Kidney epithelial cell (primary cell): ENCODE data around the gene TMEM178B. TPM values are rescaled to one million over a fixed set of nuclear protein-coding genes. Genes with fewer than 3 reads are reported as not detected.

Source experiments
- DNase-seq: peaks from one replicate; pipeline ENCODE4 v3.0.0-alpha.2; 2010; ENCODE audit warnings: low read depth
- H3K27me3 ChIP-seq: 2 replicates; pipeline ENCODE4 v1.6.0; 2011; ENCODE audit warnings: low read length; ENCODE audit not compliant: control insufficient read depth, insufficient read depth
- H3K36me3 ChIP-seq: 2 replicates; pipeline ENCODE4 v1.5.1; 2011; ENCODE audit warnings: low read length; ENCODE audit not compliant: control insufficient read depth, insufficient read depth
- H3K4me3 ChIP-seq: 2 replicates; pipeline ENCODE4 v1.5.1; 2011; ENCODE audit warnings: low read depth, mild to moderate bottlenecking, control low read depth, low read length
- CTCF ChIP-seq: IDR thresholded peaks from 2 replicates; pipeline ENCODE4 v1.5.1; 2011; ENCODE audit warnings: mild to moderate bottlenecking, moderate library complexity, low read length, control low read depth, inconsistent platforms; ENCODE audit not compliant: insufficient read depth, poor library complexity, severe bottlenecking
- total RNA-seq: library from RNA; depleted of rRNA; stranded (reverse); fragments of >200 nt; gene quantifications from 2 replicates; pipeline ENCODE4 v1.2.3, GENCODE V29; 2015

TMEM178B gene
- total RNA-seq, 1 donor from 2014 or later: 9.7 TPM

- H3K27me3 ChIP-seq: no peaks in the 10 kb centered on the region
- no peak for TF ChIP-seq CTCF
- no peak for DNase-seq
Observed at GRCh38 chr7:141201145-141201885, 127.5 kb downstream of the TMEM178B start.

DNA sequence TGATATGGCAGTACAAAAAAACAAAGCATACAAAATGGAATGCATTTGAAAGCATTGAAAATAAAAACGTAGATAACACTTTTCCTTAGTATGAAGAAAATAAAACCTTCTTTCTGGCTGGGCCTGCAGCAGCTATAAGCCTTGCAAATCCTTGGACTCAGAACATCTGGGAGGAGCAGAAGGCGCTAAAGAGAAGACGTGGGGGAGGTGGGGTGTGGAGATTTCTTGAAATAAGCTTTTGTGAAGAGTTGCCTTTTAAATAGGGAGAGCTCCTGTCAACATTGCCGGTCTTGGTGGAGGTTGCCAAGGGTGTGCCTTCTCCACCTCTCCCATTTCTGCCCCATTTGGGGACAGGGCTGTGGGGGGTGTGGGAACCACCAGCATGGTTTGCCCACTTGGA lies 128.7 kb downstream of the TMEM178B start:
- Histone ChIP-seq H3K36me3 (no peaks in the 10 kb centered on the region), H3K27me3 (no peaks in the 10 kb centered on the region), H3K4me3 (no peak overlapping the region)
- no peak for TF ChIP-seq CTCF
- DNase-seq: no peak

More at GRCh38 chr7:141201145-141201885, 127.5 kb downstream of the TMEM178B start:
- Histone ChIP-seq H3K36me3 (no peaks in the 10 kb centered on the region), H3K4me3 (no peak overlapping the region)

DNA sequence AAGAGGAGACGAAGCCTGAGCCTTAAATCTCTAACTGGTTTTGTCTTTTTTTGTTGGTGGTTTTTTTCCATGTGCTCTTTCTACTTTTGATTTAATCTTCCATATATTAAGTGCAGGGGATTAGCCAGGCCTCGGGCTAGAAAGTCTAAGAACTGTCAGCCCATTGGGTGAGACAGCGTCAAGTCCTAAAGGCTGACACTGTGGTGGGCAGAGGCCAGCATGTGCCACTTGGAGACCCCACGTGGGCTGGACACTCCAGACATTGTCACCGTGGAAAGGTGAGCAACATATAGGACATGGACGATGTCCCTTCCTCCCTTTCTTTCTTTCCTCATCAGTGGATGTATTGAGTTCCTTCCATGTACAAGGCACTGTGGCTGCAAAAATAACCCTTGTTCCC lies 129.3 kb downstream of the TMEM178B start:
- Histone ChIP-seq H3K27me3 (no peaks in the 10 kb centered on the region), H3K4me3 (no peak overlapping the region), H3K36me3 (no peaks in the 10 kb centered on the region)
- DNase-seq: no peak
- no peak for TF ChIP-seq CTCF

GRCh38 chr7:141203586-141203985 lies 129.7 kb downstream of the TMEM178B start:
- Histone ChIP-seq H3K36me3 (no peaks in the 10 kb centered on the region), H3K27me3 (no peaks in the 10 kb centered on the region), H3K4me3 (no peak overlapping the region)
- no peak for DNase-seq
- TF ChIP-seq CTCF: no peak

DNA sequence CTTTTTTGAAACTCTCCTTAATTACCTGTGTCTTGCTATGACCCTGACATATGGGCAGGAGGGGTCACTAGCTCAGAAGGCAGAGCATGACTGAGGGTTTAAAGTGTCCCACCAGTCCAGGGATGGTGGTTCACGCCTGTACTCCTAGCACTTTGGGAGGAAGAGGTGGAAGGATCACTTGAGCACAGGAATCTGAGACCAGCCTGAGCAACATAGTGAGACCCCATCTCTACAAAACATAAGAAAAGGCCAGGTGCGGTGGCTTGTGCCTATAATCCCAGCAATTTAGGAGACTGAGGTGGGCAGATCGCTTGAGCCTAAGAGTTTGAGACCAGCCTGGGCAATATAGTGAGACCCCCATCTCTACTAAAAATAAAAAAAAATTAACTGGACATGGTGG lies 133.8 kb downstream of the TMEM178B start:
- no peak overlapping the region for H3K4me3 ChIP-seq
- TF ChIP-seq CTCF: no peak
- no peaks in the 10 kb centered on the region for H3K27me3 ChIP-seq
- no peak for DNase-seq
- no peaks in the 10 kb centered on the region for H3K36me3 ChIP-seq

DNA sequence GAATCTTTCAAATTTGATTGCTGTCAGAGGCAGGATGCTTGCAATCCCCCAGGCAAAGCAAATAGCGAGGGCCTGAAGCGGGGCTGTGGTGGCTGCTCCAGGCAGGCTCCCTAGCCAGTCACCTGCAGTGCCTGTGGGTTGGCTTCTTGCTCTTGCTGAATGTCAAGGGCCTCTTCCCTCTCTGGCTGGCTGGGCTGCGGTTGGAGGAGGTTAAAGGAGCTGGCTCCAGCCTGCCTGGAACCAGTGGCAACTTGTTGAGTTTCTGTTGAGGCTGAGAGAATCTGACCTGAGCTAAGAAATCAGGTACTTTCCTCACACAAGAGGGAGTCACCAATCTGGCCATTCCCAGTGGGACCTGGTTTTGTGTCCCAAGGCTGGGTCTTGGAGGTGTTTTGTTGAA lies 134.7 kb downstream of the TMEM178B start:
- Histone ChIP-seq H3K36me3 (no peaks in the 10 kb centered on the region), H3K27me3 (no peaks in the 10 kb centered on the region), H3K4me3 (no peak overlapping the region)
- no peak for TF ChIP-seq CTCF
- no peak for DNase-seq
